Trophoblast cell (in vitro differentiated cells and primary cell): Measurements from ENCODE around the gene NPIPA2.
"Not testable (repeated sequence)": the region's sequence is repeated elsewhere in the genome, so short reads cannot be mapped to it uniquely, and the experiment has no call there.

Source experiments
- DNase-seq, 2 donors: peaks; one replicate each; pipeline ENCODE4 v3.0.0-alpha.2; 2016
- H2AFZ ChIP-seq: 2 replicates; pipeline ENCODE4 v1.6.1; 2013; ENCODE audit warnings: low read length, moderate library complexity, mild to moderate bottlenecking; ENCODE audit not compliant: insufficient read depth, poor library complexity
- H2AK5ac ChIP-seq: 2 replicates; pipeline ENCODE4 v1.6.1; 2013; ENCODE audit warnings: mild to moderate bottlenecking, low read length
- H2BK120ac ChIP-seq: 2 replicates; pipeline ENCODE4 v1.6.1; 2013; ENCODE audit warnings: low read length, mild to moderate bottlenecking, moderate library complexity; ENCODE audit not compliant: insufficient read depth, poor library complexity
- H2BK12ac ChIP-seq: 2 replicates; pipeline ENCODE4 v1.6.1; 2013; ENCODE audit warnings: mild to moderate bottlenecking, low read length, moderate library complexity
- H2BK5ac ChIP-seq: 2 replicates; pipeline ENCODE4 v1.6.1; 2013; ENCODE audit warnings: low read length, low read depth, moderate library complexity, mild to moderate bottlenecking; ENCODE audit not compliant: poor library complexity
- H3K14ac ChIP-seq: 2 replicates; pipeline ENCODE4 v1.6.1; 2013; ENCODE audit warnings: mild to moderate bottlenecking, low read length
- H3K18ac ChIP-seq: 2 replicates; pipeline ENCODE4 v1.6.1; 2013; ENCODE audit warnings: mild to moderate bottlenecking, low read length
- H3K23ac ChIP-seq: 2 replicates; pipeline ENCODE4 v1.6.1; 2013; ENCODE audit warnings: low read length
- H3K27ac ChIP-seq: 2 replicates; pipeline ENCODE4 v1.5.1; 2013; ENCODE audit warnings: low read depth, mild to moderate bottlenecking, inconsistent platforms, low read length, moderate library complexity
- H3K27me3 ChIP-seq: 2 replicates; pipeline ENCODE4 v1.6.1; 2013; ENCODE audit warnings: inconsistent platforms, mild to moderate bottlenecking, low read length, moderate library complexity; ENCODE audit not compliant: insufficient read depth
- H3K36me3 ChIP-seq, 2 experiments: 1 replicate in 1 of 2; 2 replicates in 1 of 2; pipeline ENCODE4 v1.6.1; 2013; ENCODE audit warnings: low read length in 2 of 2, mild to moderate bottlenecking in 2 of 2, moderate library complexity in 1 of 2; ENCODE audit not compliant: insufficient read depth in 2 of 2, control insufficient read depth in 1 of 2
- H3K4ac ChIP-seq: 2 replicates; pipeline ENCODE4 v1.6.1; 2013; ENCODE audit warnings: low read depth, mild to moderate bottlenecking, low read length, moderate library complexity
- H3K4me1 ChIP-seq, 2 experiments: 1 replicate in 1 of 2; 2 replicates in 1 of 2; pipeline ENCODE4 v1.6.1; 2013; ENCODE audit warnings: low read length in 2 of 2, mild to moderate bottlenecking in 2 of 2, moderate library complexity in 1 of 2; ENCODE audit not compliant: insufficient read depth in 2 of 2, control insufficient read depth in 1 of 2
- H3K4me2 ChIP-seq: 2 replicates; pipeline ENCODE4 v1.6.1; 2013; ENCODE audit warnings: inconsistent platforms, mild to moderate bottlenecking, low read length, moderate library complexity
- H3K4me3 ChIP-seq: 2 replicates; pipeline ENCODE4 v1.5.1; 2013; ENCODE audit warnings: mild to moderate bottlenecking, low read depth, low read length, inconsistent platforms
- H3K79me1 ChIP-seq: one replicate; pipeline ENCODE4 v1.6.1; 2013; ENCODE audit warnings: low read length
- H3K79me2 ChIP-seq: 2 replicates; pipeline ENCODE4 v1.6.1; 2013; ENCODE audit warnings: low read length, mild to moderate bottlenecking; ENCODE audit not compliant: control insufficient read depth, insufficient read depth, poor library complexity
- H3K9ac ChIP-seq: 2 replicates; pipeline ENCODE4 v1.6.1; 2013; ENCODE audit warnings: mild to moderate bottlenecking, low read length
- H3K9me3 ChIP-seq: 2 replicates; pipeline ENCODE4 v1.6.1; 2013; ENCODE audit warnings: low read depth, mild to moderate bottlenecking, control low read depth, inconsistent platforms, low read length; ENCODE audit not compliant: insufficient read depth
- H4K12ac ChIP-seq: 2 replicates; pipeline ENCODE4 v1.6.1; 2013; ENCODE audit warnings: low read depth, mild to moderate bottlenecking, low read length, moderate library complexity
- H4K8ac ChIP-seq: 2 replicates; pipeline ENCODE4 v1.6.1; 2013; ENCODE audit warnings: low read depth, mild to moderate bottlenecking, low read length, moderate library complexity
- H4K91ac ChIP-seq: one replicate; pipeline ENCODE4 v1.6.1; 2013; ENCODE audit warnings: low read depth, mild to moderate bottlenecking, low read length, moderate library complexity
- WGBS: extraction: QIAGEN DNeasy Blood & Tissue Kit; methylation state at CpG from one replicate; pipeline ENCODE4 v1.1.7; 2013; ENCODE audit warnings: missing lambda C conversion rate; ENCODE audit not compliant: insufficient read length, insufficient coverage; ENCODE audit errors: extremely low coverage; 5-methylcytosine and 5-hydroxymethylcytosine counted together

NPIPA2 gene

GRCh38 chr16:14797558-14797957 lies 55.2 kb downstream of the NPIPA2 start:
- not testable (repeated sequence) for H3K4ac ChIP-seq, H4K91ac ChIP-seq, H3K23ac ChIP-seq, H4K8ac ChIP-seq, H3K79me2 ChIP-seq, H3K14ac ChIP-seq, H3K18ac ChIP-seq, H3K36me3 ChIP-seq, H2BK5ac ChIP-seq, DNase-seq, H3K9me3 ChIP-seq, H3K4me2 ChIP-seq, H2BK120ac ChIP-seq, H3K27ac ChIP-seq, H2AK5ac ChIP-seq, H3K27me3 ChIP-seq, H3K4me1 ChIP-seq, H3K79me1 ChIP-seq, H2BK12ac ChIP-seq, H2AFZ ChIP-seq, H4K12ac ChIP-seq, H3K9ac ChIP-seq, H3K4me3 ChIP-seq
- no CpG with 5 or more reads among the region's 2 CpGs for WGBS

- not testable (repeated sequence) for H3K9me3 ChIP-seq, H2BK5ac ChIP-seq, H3K79me1 ChIP-seq, H4K8ac ChIP-seq, H3K27me3 ChIP-seq, H2AFZ ChIP-seq, H2AK5ac ChIP-seq, H3K4me3 ChIP-seq, H2BK120ac ChIP-seq, H4K91ac ChIP-seq, H3K9ac ChIP-seq, H2BK12ac ChIP-seq, H3K4ac ChIP-seq, H3K14ac ChIP-seq, H3K18ac ChIP-seq, H4K12ac ChIP-seq, H3K4me2 ChIP-seq, H3K79me2 ChIP-seq, H3K27ac ChIP-seq, H3K4me1 ChIP-seq, H3K23ac ChIP-seq, DNase-seq, H3K36me3 ChIP-seq
- no CpG with 5 or more reads among the region's 2 CpGs for WGBS
These were observed 61.2 kb downstream of the NPIPA2 start for GRCh38 chr16:14803577-14803976.

- H3K9ac ChIP-seq, H2AK5ac ChIP-seq, H2AFZ ChIP-seq, H4K91ac ChIP-seq, DNase-seq, H3K4me3 ChIP-seq, H4K12ac ChIP-seq, H3K9me3 ChIP-seq, H3K23ac ChIP-seq, H2BK12ac ChIP-seq, H3K36me3 ChIP-seq, H3K4me2 ChIP-seq, H2BK5ac ChIP-seq, H4K8ac ChIP-seq, H3K27me3 ChIP-seq, H3K79me1 ChIP-seq, H2BK120ac ChIP-seq, H3K18ac ChIP-seq, H3K27ac ChIP-seq, H3K14ac ChIP-seq, H3K79me2 ChIP-seq, H3K4me1 ChIP-seq, H3K4ac ChIP-seq: not testable (repeated sequence)
- no CpG with 5 or more reads among the region's 3 CpGs for WGBS
These were observed 64.9 kb downstream of the NPIPA2 start for GRCh38 chr16:14807184-14807678.

GRCh38 chr16:14813890-14814289 lies 71.6 kb downstream of the NPIPA2 start:
- not testable (repeated sequence) for H4K8ac ChIP-seq, H2AFZ ChIP-seq, H3K27me3 ChIP-seq, H3K4ac ChIP-seq, DNase-seq, H4K91ac ChIP-seq, H3K79me1 ChIP-seq, H3K4me1 ChIP-seq, H2BK120ac ChIP-seq, H3K9me3 ChIP-seq, H3K14ac ChIP-seq, H3K4me2 ChIP-seq, H3K36me3 ChIP-seq, H3K27ac ChIP-seq, H3K9ac ChIP-seq, H2BK5ac ChIP-seq, H4K12ac ChIP-seq, H3K18ac ChIP-seq, H3K23ac ChIP-seq, H3K4me3 ChIP-seq, H3K79me2 ChIP-seq, H2AK5ac ChIP-seq, H2BK12ac ChIP-seq
- WGBS: no CpG with 5 or more reads among the region's 3 CpGs
